IMR-90 (cell line): ENCODE results near the gene TM4SF1.

Experiments used
- BHLHE40 ChIP-seq: fragments of 150-350 bp; IDR thresholded peaks from 2 replicates; pipeline ENCODE4 v1.6.1; 2016; ENCODE audit warnings: mild to moderate bottlenecking, low read depth, low read length
- CTCF ChIP-seq: conservative IDR thresholded peaks from 2 replicates; pipeline ENCODE4 v1.5.1; 2012; ENCODE audit warnings: mild to moderate bottlenecking, low read depth, low read length, improper control_type of control experiment
- MAFK ChIP-seq: IDR thresholded peaks from 2 replicates; pipeline ENCODE4 v1.6.1; 2012; ENCODE audit warnings: low read depth, low read length, improper control_type of control experiment
- POLR2A ChIP-seq: IDR thresholded peaks from 2 replicates; pipeline ENCODE4 v1.6.1; 2012; ENCODE audit warnings: mild to moderate bottlenecking, low read depth, low read length
- RAD21 ChIP-seq: IDR thresholded peaks from 2 replicates; pipeline ENCODE4 v1.6.1; 2012; ENCODE audit warnings: low read length, improper control_type of control experiment
- RCOR1 ChIP-seq: IDR thresholded peaks from 2 replicates; pipeline ENCODE4 v1.6.1; 2012; ENCODE audit warnings: mild to moderate bottlenecking, low read length, improper control_type of control experiment; ENCODE audit not compliant: insufficient replicate concordance
- SMC3 ChIP-seq: fragments of 150-350 bp; IDR thresholded peaks from 2 replicates; pipeline ENCODE4 v1.6.1; 2016; ENCODE audit warnings: low read depth, mild to moderate bottlenecking, antibody characterized with exemption, low read length, moderate library complexity
- USF2 ChIP-seq: fragments of 150-350 bp; IDR thresholded peaks from 2 replicates; pipeline ENCODE4 v1.6.1; 2017; ENCODE audit warnings: mild to moderate bottlenecking, antibody characterized with exemption, low read length, low read depth

DNA sequence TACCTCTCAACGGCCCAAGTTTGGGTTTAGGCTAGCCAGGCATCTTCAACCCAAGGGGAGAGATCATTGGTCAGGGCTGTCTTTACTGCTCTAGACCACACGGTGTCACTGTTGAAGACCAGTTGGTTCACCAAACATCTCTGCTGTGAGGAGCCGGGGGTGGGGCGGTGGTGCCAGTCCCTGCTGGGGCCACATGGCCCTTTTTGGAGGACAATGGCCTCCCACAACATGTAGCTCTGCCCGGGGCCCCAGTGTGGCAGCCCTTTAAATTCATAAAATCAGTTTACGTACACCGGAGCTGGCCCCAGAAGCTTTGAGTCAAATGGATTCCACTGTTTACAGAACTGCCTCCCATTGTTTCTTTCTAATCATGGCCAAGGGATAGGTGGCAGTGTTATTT, 24.9 kb downstream of the TM4SF1 start:
- TF ChIP-seq POLR2A (no peak), RAD21 (peak; percentile 77), USF2 (no peak; the same call in 1 of the 2 replicates), RCOR1 (no peak), CTCF (peak; percentile 66), MAFK (no peak), SMC3 (peak; percentile 61), BHLHE40 (no peak)
